PC-9 (cell line): ENCODE data around the gene DOLPP1.

Experiments
- EZH2 ChIP-seq: fragments of 200-600 bp; sonication (generic); IDR thresholded peaks from 2 replicates; pipeline ENCODE4 v1.8.0; 2017; ENCODE audit warnings: antibody characterized with exemption, low read depth
- TF ChIP-seq, protein P1 (sequence below): fragments of 200-600 bp; sonication (generic); conservative IDR thresholded peaks from 2 replicates; pipeline ENCODE4 v1.6.1; 2017; ENCODE audit warnings: mixed run types, antibody characterized with exemption, mild to moderate bottlenecking, moderate library complexity

DNA sequence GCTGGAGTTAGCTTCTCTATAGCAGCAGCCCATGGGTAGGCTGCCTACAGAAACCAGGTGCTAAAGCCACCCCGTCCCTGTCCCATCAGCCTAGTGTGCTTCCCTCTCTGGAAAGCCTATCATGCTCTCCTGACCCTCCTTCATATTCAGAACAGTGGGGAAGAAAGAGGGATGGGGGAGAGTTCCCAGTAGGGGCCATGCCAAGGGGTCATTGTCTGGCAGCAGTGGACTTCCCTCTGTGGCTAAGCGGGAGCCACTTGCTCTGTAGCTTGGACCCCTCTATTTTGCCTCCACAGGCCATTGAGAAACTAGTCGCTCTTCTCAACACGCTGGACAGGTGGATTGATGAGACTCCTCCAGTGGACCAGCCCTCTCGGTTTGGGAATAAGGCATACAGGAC, 47.8 kb downstream of the DOLPP1 start:
- TF ChIP-seq, protein P1, sequence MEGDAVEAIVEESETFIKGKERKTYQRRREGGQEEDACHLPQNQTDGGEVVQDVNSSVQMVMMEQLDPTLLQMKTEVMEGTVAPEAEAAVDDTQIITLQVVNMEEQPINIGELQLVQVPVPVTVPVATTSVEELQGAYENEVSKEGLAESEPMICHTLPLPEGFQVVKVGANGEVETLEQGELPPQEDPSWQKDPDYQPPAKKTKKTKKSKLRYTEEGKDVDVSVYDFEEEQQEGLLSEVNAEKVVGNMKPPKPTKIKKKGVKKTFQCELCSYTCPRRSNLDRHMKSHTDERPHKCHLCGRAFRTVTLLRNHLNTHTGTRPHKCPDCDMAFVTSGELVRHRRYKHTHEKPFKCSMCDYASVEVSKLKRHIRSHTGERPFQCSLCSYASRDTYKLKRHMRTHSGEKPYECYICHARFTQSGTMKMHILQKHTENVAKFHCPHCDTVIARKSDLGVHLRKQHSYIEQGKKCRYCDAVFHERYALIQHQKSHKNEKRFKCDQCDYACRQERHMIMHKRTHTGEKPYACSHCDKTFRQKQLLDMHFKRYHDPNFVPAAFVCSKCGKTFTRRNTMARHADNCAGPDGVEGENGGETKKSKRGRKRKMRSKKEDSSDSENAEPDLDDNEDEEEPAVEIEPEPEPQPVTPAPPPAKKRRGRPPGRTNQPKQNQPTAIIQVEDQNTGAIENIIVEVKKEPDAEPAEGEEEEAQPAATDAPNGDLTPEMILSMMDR: no peak
- TF ChIP-seq EZH2: no peak
